Heart right ventricle (tissue), 16 donors: Measurements from ENCODE around the gene VPS13D. TPM values are rescaled to one million over a fixed set of nuclear protein-coding genes. Genes with fewer than 3 reads are reported as not detected.

Source experiments
- ATAC-seq, 8 donors: fragments of 200-7000 bp; cut with Tn5 transposase; one replicate each; pipeline ENCODE4 v1.9.1; 2020; ENCODE audit warnings: mild to moderate bottlenecking in 8 of 8, moderate library complexity in 8 of 8, moderate number of reproducible peaks in 1 of 8
- DNase-seq, 2 donors: peaks; one replicate each; pipeline ENCODE4 v3.0.0-alpha.2; 2020
- H3K27ac ChIP-seq, 10 donors: fragments of 200-600 bp; sonication (generic) in 2 of 10; one replicate each; pipeline versions ENCODE4 v1.5.0 to v1.8.0; 2020 to 2022; ENCODE audit warnings: mild to moderate bottlenecking in 3 of 10
- H3K27me3 ChIP-seq, 7 donors: fragments of 200-600 bp; one replicate each; pipeline ENCODE4 v1.8.0; 2021 to 2022; ENCODE audit warnings: mild to moderate bottlenecking in 2 of 7
- H3K36me3 ChIP-seq, 9 donors: fragments of 200-600 bp; sonication (generic) in 1 of 9; one replicate each; pipeline versions ENCODE4 v1.5.0 to v1.8.0; 2020 to 2022; ENCODE audit warnings: mild to moderate bottlenecking in 2 of 9
- H3K4me1 ChIP-seq, 9 donors: fragments of 200-600 bp; sonication (generic) in 1 of 9; one replicate each; pipeline versions ENCODE4 v1.5.0 to v1.8.0; 2020 to 2022; ENCODE audit warnings: mild to moderate bottlenecking in 4 of 9
- H3K4me3 ChIP-seq, 10 donors: fragments of 200-600 bp; sonication (generic) in 2 of 10; one replicate each; pipeline versions ENCODE4 v1.5.0 to v1.8.0; 2020 to 2022; ENCODE audit warnings: mild to moderate bottlenecking in 7 of 10, moderate library complexity in 2 of 10
- H3K9me3 ChIP-seq, 11 donors: fragments of 200-600 bp in 10 of 11; sonication (generic) in 2 of 11; one replicate each; pipeline versions ENCODE4 v1.5.0 to v1.8.0; 2013 to 2022; ENCODE audit warnings: mild to moderate bottlenecking in 2 of 11, control low read depth in 1 of 11, moderate library complexity in 1 of 11
- WGBS, 2 donors: extraction: QIAGEN DNeasy Blood & Tissue Kit; methylation state at CpG; one replicate each; pipeline ENCODE4 v1.1.7; 2013; ENCODE audit warnings: inconsistent platforms in 1 of 2; 5-methylcytosine and 5-hydroxymethylcytosine counted together
- intact Hi-C, 10 donors: fragments of 100-400 bp; cut with DNase I; formaldehyde crosslinking; loops; one replicate each; pipeline versions ENCODE4 v1.11.1 to v1.14.2; 2022
- polyA plus RNA-seq, 2 donors: library from polyadenylated mRNA; stranded (reverse); fragments of 200-250 nt; gene quantifications; one replicate each; pipeline ENCODE4 v1.2.3, GENCODE V29; 2013
- total RNA-seq, 10 donors: library from RNA; stranded (reverse); fragmentation: NEBNext Ultra II Directional in 3 of 10; extraction: Animal tissue kit (Norgen Biotek cat#: 25700) in 3 of 10; gene quantifications; one replicate each; pipeline versions ENCODE4 v1.2.1 to v1.2.4, GENCODE V29; 2021 to 2023
- TF ChIP-seq, protein P1 (sequence below), 9 donors: fragments of 200-600 bp; sonication (generic) in 2 of 9; IDR thresholded peaks; one replicate each; pipeline versions ENCODE4 v1.5.0 to v1.8.0; 2021 to 2022; ENCODE audit warnings: antibody characterized with exemption in 9 of 9, mild to moderate bottlenecking in 5 of 9, moderate library complexity in 1 of 9
- donor health status: Arrhythmogenic right ventricular cardiomyopathy.
- donor health status: ischemic (EF 13 %, LVEDD 7.1; RV severe dilation, severe dysfunction).
- donor health status: healthy with polysubstance abuse.
- donor health status: DM: no; HTN: yes; CAD: no.
- donor health status: DM: no; HTN: no; CAD: no.
- donor health status: ischemic (EF 25% LVEDD 6.9; RV normal size, moderate dysfunction).
- donor health status: ischemic (EF 25% LVEDD 5.7; RV mildly dilated, moderate dysfunction).
- donor health status: healthy.
- donor health status: DM: yes; HTN: yes; CAD: no.
- donor health status: Ischemic cardiomyopathy.
- donor health status: ischemic (EF 35%, LVEDD 5.7; RV mildly dilated, moderate dysfunction).
- donor health status: nonischemic (EF 11% LVEDD 7.7; RV severe dilation, severe dysfunction).
- donor health status: DM: yes; HTN: yes; CAD: no.
- donor health status: PGD.
- donor health status: ischemic (EF 29% LVEDD 5.4; RV normal size, mild dysfunction).
- donor health status: nonischemic (EF 23%, LVEDD 6.1; RV moderate dilation, normal function).

VPS13D gene
- total and polyA plus RNA-seq, 12 donors, result 36.9 to 161 (median 83.3) TPM

DNA sequence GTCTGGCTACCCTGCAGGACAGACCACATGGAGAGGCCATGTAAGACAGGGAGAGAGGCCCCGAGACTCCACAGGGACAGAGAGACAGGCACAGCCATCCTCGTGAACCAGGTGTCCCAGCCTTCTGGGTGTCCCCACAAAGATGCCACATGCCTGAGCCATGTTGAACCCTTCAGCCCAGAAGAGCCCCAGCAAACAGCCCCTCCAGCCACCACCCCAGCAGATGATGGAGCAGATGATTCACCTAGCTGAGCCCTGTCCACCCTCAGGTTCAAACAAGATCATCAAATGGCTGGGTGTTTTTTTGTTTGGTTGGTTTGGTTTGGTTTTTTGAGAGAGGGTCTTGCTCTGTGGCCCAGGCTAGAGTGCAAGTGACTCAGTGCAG, 309.5 kb downstream of the VPS13D start:
- H3K27ac ChIP-seq, result peak overlapping the region in 7 of 10 donors; percentile 11 to 73 (median 55)
- peaks cover 2 to 36% (median 21%) of the 10 kb centered on the region in 9 donors for H3K4me1 ChIP-seq
- H3K27me3 ChIP-seq, result no peaks in the 10 kb centered on the region
- no peak for DNase-seq
- peaks cover 0 to 16% (median 5%) of the 10 kb centered on the region in 11 donors for H3K9me3 ChIP-seq
- H3K4me3 ChIP-seq, result no peak overlapping the region
- intact Hi-C loops, result no loop called here
- TF ChIP-seq, protein P1, sequence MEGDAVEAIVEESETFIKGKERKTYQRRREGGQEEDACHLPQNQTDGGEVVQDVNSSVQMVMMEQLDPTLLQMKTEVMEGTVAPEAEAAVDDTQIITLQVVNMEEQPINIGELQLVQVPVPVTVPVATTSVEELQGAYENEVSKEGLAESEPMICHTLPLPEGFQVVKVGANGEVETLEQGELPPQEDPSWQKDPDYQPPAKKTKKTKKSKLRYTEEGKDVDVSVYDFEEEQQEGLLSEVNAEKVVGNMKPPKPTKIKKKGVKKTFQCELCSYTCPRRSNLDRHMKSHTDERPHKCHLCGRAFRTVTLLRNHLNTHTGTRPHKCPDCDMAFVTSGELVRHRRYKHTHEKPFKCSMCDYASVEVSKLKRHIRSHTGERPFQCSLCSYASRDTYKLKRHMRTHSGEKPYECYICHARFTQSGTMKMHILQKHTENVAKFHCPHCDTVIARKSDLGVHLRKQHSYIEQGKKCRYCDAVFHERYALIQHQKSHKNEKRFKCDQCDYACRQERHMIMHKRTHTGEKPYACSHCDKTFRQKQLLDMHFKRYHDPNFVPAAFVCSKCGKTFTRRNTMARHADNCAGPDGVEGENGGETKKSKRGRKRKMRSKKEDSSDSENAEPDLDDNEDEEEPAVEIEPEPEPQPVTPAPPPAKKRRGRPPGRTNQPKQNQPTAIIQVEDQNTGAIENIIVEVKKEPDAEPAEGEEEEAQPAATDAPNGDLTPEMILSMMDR (IDR thresholded peaks at IDR 0.05), result no peak
- 98 to 100% methylated on average over 2 of the region's 2 CpGs for WGBS, 2 donors
- H3K36me3 ChIP-seq, result no peaks in the 10 kb centered on the region
- no peak for ATAC-seq

DNA sequence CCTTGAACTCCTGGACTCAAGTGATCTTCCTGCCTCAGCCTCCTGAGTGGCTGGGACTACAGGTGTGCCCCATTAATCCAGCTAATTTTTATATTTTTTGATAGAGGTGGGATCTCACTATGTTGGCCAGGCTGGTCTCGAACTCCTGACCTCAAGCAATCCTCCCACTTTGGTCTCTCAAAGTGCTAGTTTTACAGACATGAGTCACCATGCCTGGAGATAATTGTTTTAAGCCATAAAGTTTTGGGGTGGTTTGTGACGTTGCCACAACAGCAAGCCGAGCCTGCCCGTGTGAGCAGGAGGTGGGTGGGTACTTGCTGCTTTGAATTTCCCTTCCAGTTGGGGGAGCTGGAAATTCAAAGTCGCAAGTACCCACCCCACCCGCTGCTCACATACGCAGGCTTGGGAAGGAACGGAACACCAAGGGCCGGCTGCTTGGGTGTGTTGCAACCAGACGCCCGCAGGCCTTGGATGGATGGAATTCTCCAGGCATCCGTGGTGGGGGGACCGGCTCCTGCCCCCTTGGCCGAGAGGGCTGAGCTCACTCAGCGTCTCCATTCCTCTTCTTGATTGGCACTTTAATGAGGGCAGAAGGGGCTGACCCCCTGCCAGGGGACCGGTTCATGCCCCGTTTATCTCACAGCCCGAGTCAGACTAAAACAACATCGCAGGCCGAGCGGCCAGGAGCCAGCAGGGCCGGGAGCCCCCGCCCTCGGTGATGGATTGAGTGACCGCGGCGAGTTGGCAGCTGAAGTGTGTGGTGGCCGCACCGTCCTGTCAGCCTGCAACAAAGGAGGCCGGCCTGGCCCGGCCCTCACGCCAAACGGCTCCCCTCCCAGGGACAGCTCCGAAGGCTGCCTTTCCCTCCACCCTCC, 310.1 kb downstream of the VPS13D start:
- Histone ChIP-seq H3K9me3 (peaks cover 0 to 16% (median 5%) of the 10 kb centered on the region in 11 donors), H3K4me1 (peaks cover 2 to 42% (median 26%) of the 10 kb centered on the region in 9 donors), H3K4me3 (peak overlapping the region in 5 of 10 donors; percentile 1 to 37 (median 21)), H3K27ac (peak overlapping the region; percentile 11 to 73 (median 48)), H3K36me3 (no peaks in the 10 kb centered on the region), H3K27me3 (no peaks in the 10 kb centered on the region)
- intact Hi-C loops, result loop anchor here in 2 of 10 donors (5.0 kb wide), 2 partner anchors 52 to 77 kb away; partner anchors contain the start of gene DHRS3 (in 1 of the 2)
- 43 to 44% methylated on average over 34 of the region's 34 CpGs for WGBS, 2 donors
- DNase-seq (peak; percentile 58 to 82), ATAC-seq (peak; percentile 68 to 87 (median 84))
- TF ChIP-seq, protein P1 (IDR thresholded peaks at IDR 0.05), result peak in 1 of 9 donors; percentile 8

DNA sequence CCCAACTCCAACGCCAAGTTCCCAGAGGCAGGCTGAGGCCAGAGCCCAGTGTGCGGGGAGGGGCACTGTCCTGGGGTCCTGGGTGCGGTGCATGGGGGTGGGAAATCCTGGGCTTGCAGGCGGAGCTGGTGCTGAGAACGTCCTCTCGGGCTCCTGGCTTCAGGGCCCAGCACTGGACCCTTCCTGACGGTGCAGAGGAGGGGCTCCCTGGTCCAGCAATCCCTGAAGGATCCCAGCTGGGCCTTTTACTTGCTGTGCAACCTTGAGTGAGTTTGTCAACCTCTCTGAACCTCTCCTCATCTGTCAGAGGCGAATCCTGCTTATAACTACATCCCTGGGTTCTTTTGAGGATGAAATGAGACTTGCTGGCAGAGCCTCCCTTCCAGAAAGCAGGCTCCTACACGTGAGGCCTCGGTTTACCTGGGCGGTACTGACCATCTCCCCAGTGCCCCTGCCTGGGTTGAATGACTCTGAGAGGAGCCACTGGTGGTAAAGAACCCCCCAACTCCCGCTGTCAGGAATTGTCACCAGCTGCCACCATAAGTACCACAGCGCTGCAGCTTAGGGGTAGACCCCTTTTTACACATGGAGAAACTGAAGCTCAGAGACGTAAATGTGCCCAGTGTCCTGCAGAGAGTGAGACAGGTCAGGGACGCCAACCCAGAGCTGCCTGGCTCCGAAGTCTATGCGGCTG, 310.9 kb downstream of the VPS13D start:
- Histone ChIP-seq H3K4me3 (peak overlapping the region in 3 of 10 donors; percentile 10 to 37 (median 29)), H3K27ac (peak overlapping the region; percentile 13 to 73 (median 45)), H3K27me3 (no peaks in the 10 kb centered on the region), H3K36me3 (no peaks in the 10 kb centered on the region), H3K9me3 (peaks cover 0 to 13% (median 4%) of the 10 kb centered on the region in 11 donors), H3K4me1 (peaks cover 2 to 45% (median 30%) of the 10 kb centered on the region in 9 donors)
- ATAC-seq (peak in 4 of 8 donors; percentile 3 to 15 (median 6)), DNase-seq (no peak)
- WGBS, 2 donors, result 74% methylated on average over 17 of the region's 17 CpGs
- intact Hi-C loops, result loop anchor here in 2 of 10 donors (5.0 kb wide), 2 partner anchors 52 to 77 kb away; partner anchors contain the start of gene DHRS3 (in 1 of the 2)
- TF ChIP-seq, protein P1 (IDR thresholded peaks at IDR 0.05), result no peak
